ENCODE data around the gene ACBD5. TPM values are rescaled to one million over a fixed set of nuclear protein-coding genes. Genes with fewer than 3 reads are reported as not detected.

Gene ACBD5
- total RNA-seq, 1 experiment from 2014 or later = 18.4 TPM

GRCh38 chr10:27248215-27248614, 7.6 kb upstream of the ACBD5 start:
- no peak for ATAC-seq
- TF ChIP-seq, protein P1, sequence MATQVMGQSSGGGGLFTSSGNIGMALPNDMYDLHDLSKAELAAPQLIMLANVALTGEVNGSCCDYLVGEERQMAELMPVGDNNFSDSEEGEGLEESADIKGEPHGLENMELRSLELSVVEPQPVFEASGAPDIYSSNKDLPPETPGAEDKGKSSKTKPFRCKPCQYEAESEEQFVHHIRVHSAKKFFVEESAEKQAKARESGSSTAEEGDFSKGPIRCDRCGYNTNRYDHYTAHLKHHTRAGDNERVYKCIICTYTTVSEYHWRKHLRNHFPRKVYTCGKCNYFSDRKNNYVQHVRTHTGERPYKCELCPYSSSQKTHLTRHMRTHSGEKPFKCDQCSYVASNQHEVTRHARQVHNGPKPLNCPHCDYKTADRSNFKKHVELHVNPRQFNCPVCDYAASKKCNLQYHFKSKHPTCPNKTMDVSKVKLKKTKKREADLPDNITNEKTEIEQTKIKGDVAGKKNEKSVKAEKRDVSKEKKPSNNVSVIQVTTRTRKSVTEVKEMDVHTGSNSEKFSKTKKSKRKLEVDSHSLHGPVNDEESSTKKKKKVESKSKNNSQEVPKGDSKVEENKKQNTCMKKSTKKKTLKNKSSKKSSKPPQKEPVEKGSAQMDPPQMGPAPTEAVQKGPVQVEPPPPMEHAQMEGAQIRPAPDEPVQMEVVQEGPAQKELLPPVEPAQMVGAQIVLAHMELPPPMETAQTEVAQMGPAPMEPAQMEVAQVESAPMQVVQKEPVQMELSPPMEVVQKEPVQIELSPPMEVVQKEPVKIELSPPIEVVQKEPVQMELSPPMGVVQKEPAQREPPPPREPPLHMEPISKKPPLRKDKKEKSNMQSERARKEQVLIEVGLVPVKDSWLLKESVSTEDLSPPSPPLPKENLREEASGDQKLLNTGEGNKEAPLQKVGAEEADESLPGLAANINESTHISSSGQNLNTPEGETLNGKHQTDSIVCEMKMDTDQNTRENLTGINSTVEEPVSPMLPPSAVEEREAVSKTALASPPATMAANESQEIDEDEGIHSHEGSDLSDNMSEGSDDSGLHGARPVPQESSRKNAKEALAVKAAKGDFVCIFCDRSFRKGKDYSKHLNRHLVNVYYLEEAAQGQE (IDR thresholded peaks at IDR 0.05; ENCODE audit: insufficient read depth in 1 of 2, low read depth in 2 of 2, low read length in 1 of 2) = no peak
- no peak for TF ChIP-seq POLR2AphosphoS5 (IDR thresholded peaks at IDR 0.05; ENCODE audit: low read depth, low read length)
- TF ChIP-seq, protein P2, sequence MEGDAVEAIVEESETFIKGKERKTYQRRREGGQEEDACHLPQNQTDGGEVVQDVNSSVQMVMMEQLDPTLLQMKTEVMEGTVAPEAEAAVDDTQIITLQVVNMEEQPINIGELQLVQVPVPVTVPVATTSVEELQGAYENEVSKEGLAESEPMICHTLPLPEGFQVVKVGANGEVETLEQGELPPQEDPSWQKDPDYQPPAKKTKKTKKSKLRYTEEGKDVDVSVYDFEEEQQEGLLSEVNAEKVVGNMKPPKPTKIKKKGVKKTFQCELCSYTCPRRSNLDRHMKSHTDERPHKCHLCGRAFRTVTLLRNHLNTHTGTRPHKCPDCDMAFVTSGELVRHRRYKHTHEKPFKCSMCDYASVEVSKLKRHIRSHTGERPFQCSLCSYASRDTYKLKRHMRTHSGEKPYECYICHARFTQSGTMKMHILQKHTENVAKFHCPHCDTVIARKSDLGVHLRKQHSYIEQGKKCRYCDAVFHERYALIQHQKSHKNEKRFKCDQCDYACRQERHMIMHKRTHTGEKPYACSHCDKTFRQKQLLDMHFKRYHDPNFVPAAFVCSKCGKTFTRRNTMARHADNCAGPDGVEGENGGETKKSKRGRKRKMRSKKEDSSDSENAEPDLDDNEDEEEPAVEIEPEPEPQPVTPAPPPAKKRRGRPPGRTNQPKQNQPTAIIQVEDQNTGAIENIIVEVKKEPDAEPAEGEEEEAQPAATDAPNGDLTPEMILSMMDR (IDR thresholded peaks at IDR 0.05) = no peak
- no peak for TF ChIP-seq TCF7L2 (IDR thresholded peaks at IDR 0.05; ENCODE audit: low read depth, low read length)
- no peak for TF ChIP-seq SIN3A (IDR thresholded peaks at IDR 0.05; ENCODE audit: borderline replicate concordance, insufficient read depth, low read depth, low read length)
- CTCF ChIA-PET = no interaction called here
- no TSS peak for BruUV-seq (replicated peaks)
- POLR2A ChIA-PET = no interaction called here
- no peaks in the 10 kb centered on the region for H3K36me3 ChIP-seq (ENCODE audit: control insufficient read depth, insufficient read depth, low read length)
- no peak for DNase-seq (ENCODE audit: low read depth, low spot score)
- H3K4me3 ChIP-seq (ENCODE audit: low read depth in 2 of 2, low read length in 2 of 2) = no peak overlapping the region
- no peak overlapping the region for H3K27ac ChIP-seq (ENCODE audit: low read length)
- intact Hi-C loops (cut with micrococcal nuclease; ENCODE audit: unreplicated experiment) = no loop called here
- peaks cover 1% of the 10 kb centered on the region; the same call in 1 of the 2 replicates for H3K4me1 ChIP-seq (ENCODE audit: control insufficient read depth, insufficient read depth, low read length)
- no peaks in the 10 kb centered on the region for H3K9me3 ChIP-seq (ENCODE audit: control insufficient read depth, insufficient read depth, low read depth, low read length)
- in situ Hi-C loops (cut with HindIII; ENCODE audit: low pct_unique_long_range_greater_than_20kb, low sequenced_read_pairs) = no loop called here
- no peaks in the 10 kb centered on the region for H3K27me3 ChIP-seq (ENCODE audit: control insufficient read depth, insufficient read depth, low read length)

- intact Hi-C loops (cut with micrococcal nuclease; ENCODE audit: unreplicated experiment) = no loop called here
- BruUV-seq (replicated peaks) = no TSS peak
Observed at GRCh38 chr10:27247441-27247840, 6.8 kb upstream of the ACBD5 start.

More at GRCh38 chr10:27247441-27247840, 6.8 kb upstream of the ACBD5 start:
- ATAC-seq (no peak), DNase-seq (ENCODE audit: low read depth, low spot score) (no peak)
- in situ Hi-C loops (cut with HindIII; ENCODE audit: low pct_unique_long_range_greater_than_20kb, low sequenced_read_pairs) = no loop called here
- TF ChIP-seq, protein P2 (IDR thresholded peaks at IDR 0.05) = no peak
- TF ChIP-seq TCF7L2 (IDR thresholded peaks at IDR 0.05; ENCODE audit: low read depth, low read length) = no peak
- TF ChIP-seq POLR2AphosphoS5 (IDR thresholded peaks at IDR 0.05; ENCODE audit: low read depth, low read length) = no peak
- Histone ChIP-seq H3K27ac (ENCODE audit: low read length) (no peak overlapping the region), H3K4me1 (ENCODE audit: control insufficient read depth, insufficient read depth, low read length) (peaks cover 7% of the 10 kb centered on the region; the same call in 1 of the 2 replicates), H3K9me3 (ENCODE audit: control insufficient read depth, insufficient read depth, low read depth, low read length) (no peaks in the 10 kb centered on the region), H3K27me3 (ENCODE audit: control insufficient read depth, insufficient read depth, low read length) (no peaks in the 10 kb centered on the region), H3K36me3 (ENCODE audit: control insufficient read depth, insufficient read depth, low read length) (peaks cover 1% of the 10 kb centered on the region; the same call in 1 of the 2 replicates), H3K4me3 (ENCODE audit: low read depth in 2 of 2, low read length in 2 of 2) (no peak overlapping the region)
- CTCF ChIA-PET = no interaction called here
- POLR2A ChIA-PET = no interaction called here
